ENCODE data around the gene HOXA13.
A peak's percentile ranks its signal among the peaks of the same experiment; 100 is the strongest.

The HOXA13 gene

DNA sequence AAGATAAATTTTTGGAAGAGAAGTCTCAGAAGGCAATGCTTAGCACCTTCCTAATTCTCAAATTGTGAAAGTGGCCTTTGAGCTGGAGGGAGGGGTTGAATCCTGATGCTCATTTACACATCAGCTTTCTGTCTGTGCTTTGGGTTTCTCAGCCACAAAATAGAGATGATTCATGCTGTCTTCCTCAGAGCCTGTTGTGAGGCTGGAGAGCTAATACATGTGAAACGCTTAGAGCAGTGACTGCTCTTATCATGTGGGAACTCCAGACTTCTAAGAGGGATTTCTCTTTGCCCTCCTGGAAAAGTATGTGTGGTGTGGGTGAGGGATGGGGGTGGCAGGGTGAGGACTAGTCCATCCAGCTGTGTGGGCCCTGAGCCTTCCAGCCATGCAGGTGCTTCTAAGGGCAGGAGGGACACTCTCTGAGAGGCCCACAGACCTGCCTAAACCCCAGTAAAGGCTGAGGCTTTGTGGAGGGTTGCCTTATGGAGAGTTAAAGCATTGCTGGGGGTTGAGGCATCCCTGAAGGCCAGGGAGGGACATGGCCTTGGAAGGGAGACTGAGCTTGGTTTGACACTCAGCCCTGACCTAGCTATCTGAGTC is 37.9 kb upstream of the HOXA13 start:
- no peak for DNase-seq (ENCODE audit: low spot score)

DNA sequence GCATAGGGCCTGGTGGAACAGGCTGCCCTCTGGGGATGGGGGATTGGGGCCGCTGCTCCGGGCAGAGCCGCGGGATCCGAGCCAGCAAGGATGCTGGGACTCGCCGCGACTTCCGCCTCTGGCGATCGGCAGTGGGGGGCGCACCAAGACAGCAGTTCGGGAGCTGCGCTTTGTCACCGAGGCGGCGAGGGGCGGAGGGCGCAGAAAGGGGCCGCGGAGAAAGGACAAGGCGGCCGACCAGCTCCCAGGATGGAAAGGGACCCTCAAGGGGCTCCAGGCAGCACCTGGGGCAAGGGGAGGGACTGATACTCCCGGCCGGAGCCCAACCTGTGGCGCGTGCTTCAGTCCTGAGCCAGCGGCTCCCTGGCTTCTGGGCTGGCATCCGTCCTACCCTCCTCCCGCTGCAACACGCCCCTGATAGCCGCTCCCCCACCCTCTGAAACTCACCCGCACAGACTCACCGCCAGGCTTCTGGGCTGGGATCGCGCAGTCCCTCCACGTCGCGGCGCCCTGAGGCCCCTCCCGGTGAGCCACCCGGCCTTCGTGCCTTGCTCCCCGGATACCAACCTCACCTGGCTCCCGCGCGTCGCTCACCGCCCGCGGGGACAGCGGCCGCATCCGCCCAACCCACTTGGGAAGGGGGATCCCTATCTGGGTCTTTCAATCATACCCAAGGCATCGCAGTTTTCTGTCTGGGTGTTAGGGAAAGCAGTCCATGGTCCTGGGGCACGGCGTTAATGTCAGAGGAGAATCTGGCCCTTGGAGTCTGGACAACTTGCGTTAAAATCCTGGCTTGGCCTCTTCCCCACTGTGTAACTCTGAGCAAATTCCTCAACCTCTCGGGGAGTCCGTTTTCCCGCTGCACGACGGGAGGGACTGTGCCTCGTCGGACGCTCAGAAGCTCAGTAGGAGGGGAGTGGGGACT is 35.8 kb upstream of the HOXA13 start:
- DNase-seq (ENCODE audit: low spot score) = no peak

DNA sequence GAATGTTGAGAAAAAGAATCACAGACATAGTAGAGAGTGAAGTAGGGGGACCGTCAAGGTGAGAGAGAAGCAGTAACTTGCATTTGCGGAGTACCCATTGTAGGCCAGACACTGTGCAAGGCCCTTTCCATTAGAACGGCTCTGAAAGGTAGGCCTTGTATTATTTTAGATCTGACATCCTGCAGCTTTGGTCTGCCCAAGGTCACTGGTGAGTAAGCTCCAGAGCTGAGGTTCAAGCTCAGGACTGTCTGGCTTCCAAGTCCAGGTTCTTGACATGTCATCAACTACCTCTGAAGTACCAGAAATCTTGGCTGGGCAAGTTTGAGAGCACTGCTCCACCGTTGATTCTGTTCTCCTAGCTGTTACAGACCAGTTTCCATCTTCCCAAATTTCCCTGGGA is 29.6 kb upstream of the HOXA13 start:
- DNase-seq (ENCODE audit: low spot score) = no peak

DNA sequence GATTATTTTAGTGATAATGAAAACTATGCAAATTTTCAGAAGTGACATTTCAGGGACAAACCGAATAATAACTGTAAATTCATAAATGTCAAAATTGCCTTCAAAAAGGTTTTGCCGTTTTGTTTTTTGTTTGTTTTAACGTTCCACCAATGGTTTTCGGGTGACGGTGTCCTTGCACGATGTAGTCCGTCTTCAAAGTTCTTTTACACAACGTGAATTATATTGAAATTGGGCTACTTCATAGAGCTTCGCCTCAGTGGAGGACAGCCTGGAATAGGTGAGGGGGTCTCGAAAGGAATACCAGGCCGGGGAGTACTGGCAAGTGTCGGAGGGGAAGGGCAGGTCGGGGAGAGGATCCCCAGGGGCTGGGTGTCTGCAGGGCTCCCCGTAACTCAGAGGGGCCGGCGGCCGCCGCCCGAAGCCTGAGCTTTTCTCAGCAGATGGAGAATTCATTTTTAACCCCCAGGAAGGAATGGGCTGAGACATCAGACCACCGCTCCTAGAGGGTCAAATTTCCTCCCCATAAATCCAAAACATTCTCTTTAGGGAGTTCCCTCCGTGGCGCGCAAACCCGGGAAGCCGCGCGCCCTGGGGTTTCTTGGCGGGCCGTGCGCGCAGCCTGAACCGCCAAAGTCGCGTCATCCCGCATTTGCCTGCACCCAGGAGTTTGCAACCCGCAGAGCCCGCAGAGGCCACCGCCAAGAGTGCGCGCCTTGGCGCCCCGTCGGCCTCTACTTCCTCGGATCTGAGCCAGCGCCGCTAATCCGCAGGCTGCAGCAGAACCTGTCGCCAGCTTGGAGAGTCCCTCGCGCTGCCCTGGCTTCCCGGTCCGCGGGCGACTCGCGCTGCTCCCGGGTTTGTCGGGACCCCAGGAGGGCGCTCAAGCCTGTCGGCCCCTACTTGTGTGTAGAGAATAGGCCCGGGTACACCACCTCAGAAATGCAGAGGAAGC is 25.4 kb upstream of the HOXA13 start:
- no peak for DNase-seq (ENCODE audit: low spot score)

DNA sequence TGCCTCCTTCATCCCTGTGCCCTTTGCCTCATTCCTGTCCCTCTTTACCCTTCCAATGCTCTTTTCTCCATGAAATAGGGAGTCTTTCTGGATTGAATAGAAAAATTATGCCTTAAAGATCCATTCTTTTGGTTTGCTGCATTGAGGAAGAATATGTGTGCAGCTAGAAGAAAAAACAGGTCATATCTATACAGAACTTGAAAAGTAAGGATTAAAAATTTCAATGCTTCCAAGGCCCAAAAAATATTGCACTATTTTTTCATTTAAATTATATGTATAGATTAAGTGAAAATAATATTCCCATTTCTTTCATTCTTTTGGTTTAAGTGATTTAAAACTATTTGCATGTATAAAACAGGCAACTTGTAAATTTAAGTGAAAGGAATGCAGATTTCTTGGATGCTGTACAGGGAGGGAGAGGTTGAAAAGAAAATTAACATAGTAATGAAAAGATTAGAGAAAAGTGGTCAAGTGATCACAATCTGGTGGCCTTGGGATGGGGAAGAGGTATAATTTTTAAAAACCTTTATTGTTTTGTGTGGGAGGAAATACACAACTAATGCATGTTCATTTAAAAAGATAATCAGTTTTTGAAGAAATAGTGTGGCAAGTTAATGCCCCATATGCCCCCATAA is 24.2 kb upstream of the HOXA13 start:
- no peak for DNase-seq (ENCODE audit: low spot score)

DNA sequence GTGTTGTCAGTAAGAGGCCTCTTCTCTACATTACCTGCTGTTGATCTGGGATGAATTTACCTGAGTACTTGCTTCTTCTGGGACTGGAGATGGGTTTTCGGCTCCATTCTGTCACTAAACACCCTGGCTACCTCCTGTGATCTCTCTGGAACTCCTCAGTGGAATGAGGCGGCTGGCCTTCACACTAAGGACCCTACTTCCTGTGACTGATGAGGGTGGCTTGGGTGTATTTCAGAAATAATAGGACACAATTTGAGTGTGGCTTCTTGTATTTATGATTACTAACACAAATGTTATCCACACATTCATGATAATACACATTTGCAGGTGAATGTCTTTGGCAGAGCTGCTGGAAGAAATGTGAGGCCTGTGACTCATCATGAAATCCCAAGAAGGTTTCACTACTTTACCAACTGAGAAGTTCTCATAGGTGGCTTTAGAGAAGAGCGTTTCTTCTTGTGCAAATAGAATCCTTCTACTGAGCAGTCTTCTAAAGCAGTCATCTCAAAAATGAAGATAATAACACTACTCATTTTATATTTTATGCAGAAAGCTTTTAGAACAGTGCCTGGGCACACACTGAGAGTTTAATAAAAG is 21.4 kb upstream of the HOXA13 start:
- no peak for DNase-seq (ENCODE audit: low spot score)

DNA sequence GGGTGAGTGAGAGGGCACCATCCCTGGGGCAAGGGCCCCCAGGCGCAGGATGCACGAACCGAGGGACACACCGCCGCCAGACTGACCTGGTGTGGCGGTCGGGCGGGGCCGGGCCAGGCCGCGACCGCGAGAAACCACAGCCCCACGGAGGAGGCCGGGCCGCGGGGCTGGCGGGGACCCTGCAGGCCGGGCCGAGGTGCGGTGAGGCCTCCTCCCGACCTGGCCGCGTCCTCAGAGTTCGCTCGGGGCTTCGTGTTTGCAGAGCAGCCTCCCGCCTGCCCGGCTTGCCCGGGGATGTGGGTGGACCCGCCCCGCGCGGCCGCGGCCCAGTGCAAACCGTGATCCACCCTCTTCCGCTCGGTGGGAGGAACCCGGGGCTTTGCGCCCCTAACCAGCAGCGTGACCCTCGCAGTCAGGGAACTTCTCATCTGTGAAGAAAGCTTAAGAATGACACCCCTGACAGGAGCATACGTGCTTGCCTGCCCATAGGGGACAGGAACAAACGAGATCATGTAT is 20.6 kb upstream of the HOXA13 start:
- no peak for DNase-seq (ENCODE audit: low spot score)

DNA sequence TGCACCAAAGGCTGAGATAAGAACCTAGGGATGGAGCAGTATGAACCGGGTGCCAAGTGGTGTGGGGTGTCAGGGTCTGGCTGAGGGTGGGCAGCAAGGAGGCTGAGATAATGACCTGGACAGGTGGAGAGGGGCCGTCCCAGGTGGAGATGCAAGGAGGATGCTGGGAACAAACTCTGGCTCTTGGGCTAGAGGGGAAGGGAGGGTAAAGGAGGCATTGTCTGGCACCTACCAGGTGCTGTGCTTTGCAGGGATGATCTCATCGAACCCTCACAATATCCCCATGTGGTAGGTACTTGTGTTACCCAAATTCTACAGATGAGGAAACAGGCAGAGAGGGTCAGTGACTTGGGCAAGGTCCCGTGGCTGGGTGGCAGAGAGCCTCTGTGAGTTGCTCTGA is 19.9 kb upstream of the HOXA13 start:
- DNase-seq (ENCODE audit: low spot score) = no peak

DNA sequence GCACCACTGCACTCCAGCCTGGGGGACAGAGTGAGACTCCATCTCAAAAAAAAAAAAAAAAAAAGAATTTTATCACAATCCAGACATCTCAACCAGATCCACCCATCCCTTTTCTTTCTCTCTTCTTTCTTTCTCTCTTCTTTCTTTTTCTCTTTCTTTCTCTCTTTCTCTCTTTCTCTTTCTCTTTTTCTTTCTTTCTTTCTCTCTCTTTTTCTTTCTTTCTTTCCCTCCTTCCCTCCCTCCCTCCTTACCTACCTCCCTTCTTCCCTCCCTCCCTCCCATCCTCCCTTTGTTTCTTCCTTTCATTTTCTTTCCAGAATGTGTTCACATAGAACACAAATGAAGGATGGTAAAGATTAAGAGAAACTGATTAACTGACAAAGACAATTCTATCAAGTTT is 18.1 kb upstream of the HOXA13 start:
- no peak for DNase-seq (ENCODE audit: low spot score)

DNA sequence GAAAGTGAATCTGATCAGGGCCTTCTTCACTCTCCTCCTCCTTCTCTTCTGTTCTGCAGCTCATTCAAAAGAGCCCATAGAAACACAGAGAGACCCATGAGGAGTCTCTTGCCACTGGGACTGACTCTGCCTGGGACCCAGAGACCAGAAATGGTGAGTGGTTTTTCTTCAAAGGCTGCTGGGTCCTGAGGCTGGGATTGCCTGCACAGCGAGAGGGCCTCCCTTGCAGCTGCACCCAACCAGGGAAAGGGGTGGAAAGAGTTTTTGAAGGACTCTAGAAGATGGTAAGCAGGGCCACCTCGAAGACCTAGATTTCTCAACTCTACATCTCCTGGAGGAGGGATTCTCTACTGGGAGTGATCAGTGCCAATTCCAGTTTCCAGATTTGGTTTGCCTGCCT is 15.5 kb upstream of the HOXA13 start:
- no peak for DNase-seq (ENCODE audit: low spot score)

DNA sequence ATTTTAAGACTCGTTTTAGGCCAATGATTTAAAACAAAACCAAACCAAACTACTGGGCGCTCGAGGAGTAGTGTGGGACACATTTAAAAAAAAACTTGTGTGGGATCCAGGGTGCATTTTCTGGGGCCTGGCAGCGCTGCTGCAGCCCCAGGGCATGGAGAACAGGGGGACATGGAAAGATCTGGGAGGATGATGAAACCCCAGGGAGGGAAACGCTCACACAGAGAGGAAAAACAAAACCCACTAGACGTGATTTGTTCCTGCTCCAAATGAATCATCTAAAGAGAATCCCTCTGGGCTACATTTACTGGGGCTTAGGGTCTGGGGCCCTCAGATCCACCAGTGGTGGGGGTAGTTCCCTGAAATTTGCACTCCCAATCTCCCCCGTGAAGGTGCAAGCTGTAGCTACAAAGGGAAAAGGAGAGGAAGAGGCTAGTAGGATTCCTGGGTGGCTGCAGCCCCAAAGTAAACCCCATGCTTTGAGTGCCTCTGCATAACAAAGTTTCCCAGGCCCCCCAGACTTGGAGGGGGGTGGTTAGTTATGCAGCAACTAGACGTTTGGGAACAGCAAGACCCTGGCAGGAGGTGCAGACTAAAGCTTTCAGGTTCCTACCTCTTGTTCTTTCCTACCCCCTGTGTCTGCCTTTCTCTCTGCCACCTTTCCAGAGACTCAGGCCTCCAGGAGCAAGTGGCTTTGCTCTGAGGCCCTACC is 14.5 kb upstream of the HOXA13 start:
- no peak for DNase-seq (ENCODE audit: low spot score)

DNA sequence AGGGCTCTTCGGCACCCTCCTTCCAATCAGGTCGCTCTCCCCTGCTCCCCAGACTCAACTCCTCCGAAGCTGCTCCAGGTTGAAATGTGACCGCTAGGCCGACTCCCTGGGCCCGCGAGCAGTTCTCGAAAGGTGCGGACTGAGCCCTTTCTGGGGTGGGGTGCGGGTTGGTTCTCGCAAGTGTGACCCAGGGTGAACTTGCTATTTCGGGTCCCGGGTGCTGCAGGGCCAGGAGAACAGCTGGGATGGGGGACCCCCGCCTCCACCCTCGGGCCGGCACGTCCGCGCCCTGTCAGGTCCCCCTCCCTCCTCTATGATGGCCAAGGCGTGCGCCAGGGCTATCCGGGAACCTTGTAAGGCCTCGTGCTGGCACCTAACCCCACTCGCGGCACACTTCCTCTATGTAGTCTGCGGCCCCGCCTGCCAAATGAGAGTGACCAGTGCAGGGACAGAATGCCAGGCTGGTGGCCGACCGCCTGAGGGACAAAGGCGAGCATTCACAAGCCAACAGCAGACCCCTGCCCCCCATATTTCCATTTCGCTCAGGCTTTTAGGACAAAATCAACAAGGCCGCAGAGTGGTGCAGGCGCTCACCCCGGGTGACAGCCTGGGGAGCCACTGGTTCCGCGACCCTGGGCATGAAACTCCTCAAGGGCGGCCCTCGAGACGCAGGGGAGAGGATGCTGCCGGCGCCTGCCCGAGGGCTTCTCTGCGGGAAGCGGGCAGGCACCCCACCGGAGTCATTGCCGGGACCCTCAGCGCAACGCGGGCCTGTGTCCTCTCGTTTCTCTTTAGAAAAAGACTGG is 13.7 kb upstream of the HOXA13 start:
- DNase-seq (ENCODE audit: low spot score) = no peak

DNA sequence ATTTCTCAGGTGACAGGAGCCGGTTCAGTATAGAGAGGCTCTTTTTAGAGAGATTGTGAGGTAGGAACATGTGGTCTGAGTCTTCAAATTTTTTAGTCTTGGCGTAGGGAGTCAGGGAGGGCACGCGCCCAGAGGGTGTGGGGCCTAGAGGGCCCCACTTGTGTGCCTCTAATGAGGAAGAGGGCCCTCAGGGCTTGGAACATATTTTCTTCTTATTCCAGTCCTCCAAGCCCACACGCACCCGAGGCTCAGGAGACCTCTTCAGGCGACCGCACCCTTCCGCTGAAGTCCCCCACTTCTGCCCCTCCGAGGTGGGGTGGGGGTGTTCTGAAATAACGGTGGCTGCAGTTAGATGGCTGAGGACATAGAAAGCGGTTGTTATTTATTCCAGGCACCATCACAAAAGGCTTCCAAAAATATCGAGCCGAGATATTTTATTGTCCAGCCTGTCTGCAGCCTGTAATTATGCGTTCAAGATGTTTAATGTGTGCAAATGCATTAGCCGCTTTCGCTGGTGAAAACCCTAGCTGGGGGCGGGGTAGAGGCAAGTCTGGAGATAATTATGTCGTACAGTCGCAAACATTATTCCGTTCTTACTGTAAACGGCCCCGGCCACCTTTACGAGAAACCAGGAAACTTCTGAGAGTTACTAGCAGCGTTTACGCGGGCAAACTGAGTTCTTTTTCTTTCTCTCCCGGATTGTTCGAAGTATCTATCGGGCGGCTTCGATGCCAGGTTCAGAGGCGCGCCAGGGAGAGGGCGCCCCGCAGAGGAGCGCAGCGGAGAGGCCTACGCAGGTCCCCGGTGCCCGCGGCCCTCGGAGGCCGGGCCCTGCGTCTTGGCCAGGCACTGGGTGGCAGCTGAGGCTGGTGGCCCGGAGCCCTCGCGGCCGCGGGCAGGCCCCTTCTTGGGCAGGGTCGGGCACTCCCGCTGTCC is 12.9 kb upstream of the HOXA13 start:
- no peak for DNase-seq (ENCODE audit: low spot score)

DNA sequence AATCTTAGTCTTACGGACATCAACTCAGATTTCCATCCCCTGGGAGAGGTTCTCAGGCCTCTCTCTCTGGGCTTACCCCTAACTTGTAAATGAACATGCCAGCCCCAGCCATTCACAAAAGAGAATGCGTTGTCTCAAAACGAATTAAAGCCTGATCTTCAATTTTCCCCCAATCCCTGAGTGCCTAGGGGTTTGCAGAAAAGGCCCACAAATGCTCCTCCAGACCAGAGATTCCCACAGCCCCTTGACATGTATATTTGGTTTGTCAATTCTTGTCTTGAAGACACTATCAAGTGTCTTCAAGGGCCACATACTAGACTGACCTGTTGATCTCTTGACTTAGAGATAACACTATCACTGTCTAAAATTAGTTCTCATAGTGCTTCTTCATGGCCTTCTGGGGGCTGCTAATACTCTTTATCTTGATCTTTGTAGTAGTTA is 11.9 kb upstream of the HOXA13 start:
- DNase-seq (ENCODE audit: low spot score) = no peak

DNA sequence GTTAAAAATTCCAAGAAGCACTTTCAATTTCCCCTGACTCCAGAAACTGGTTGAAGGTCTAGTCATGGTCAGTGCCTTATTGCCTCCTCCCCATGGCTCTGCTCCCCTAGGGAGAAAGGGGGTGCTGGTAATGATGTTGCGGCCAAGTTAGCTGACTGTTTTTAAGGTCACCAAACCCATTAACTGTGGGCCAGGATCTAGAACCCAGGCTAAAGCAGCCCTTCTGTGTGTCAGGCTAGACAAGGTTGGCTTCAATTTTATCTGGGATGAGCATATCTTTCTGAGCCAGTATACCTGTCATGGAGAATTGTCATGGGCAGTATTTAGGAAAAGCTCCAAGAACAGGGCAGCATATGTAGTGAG is 11.2 kb upstream of the HOXA13 start:
- DNase-seq (ENCODE audit: low spot score) = no peak

DNA sequence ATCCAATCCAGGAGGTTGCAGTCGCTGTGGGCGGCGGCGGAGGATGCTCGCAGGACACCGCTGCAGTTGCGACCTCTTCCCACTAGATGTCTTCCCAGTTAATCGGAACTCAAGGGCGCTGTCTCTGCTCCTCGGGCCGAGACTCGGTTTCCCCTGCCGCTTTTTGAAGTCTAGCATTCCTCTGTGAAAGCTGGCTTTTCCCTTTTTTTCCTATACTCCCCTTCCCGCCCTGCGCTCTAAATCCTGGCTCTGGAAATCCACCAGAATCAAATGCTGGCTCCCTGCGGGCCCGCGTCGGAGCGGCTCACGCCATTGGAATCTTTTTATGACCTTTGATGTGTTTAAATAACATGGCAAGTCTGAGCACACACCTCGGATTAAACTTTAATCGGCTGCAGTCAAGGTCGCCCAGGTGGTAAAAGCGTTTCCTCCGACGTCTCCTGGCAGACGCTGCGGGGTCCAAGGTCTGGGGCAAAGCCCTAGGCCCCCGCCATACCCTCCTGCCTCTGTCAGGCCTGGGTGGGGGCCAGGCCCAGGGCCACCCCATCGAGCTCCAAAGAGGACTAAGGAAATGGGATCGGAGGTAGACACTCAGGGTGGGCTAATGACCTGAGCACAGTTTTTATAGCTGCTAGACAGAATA is 10.7 kb upstream of the HOXA13 start:
- peak; percentile 55 for DNase-seq (ENCODE audit: low spot score)

DNA sequence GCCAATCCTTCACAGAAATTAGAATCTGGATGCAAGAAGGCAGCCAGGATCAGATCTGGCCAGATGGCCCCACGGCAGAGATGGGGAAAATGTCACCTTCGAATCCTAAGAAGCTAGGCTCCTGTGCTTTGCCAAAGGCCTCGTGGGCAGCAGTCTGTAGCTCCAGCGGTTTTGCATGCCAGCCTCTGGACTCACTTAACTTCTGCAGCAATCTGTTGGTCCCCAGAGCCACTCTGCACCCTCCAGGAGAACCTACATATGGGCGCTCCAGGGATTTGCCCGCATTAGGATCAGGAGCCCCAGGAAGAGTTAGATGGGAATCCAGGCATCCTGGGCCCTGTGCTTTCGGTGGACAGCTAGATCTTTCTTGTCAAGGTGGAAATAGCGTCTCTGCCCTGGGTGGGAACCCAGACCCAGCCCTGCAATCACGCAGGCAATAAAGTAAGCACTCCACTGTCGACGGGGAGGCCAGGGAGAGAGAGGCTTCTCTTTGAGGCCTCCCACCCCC is 10.1 kb upstream of the HOXA13 start:
- DNase-seq (ENCODE audit: low spot score) = no peak

DNA sequence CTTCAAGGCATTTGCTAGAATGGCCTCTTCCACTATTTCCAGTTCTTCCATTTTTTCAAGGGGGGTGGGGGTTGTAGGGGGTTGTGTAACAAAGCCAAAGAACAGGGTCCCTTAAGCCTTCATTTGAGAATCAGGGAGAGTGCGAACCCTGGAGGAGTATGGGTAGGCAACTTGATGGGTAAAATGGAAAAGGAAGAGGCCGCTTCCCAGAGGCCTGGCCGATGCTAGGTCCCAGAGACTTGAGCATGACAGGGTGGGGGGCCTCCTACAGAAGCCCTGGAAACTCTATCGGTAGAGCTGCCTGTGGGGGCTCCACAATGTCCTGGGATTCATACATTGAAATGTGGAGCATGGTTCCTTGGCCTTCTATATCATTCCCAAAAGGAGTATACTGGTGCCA is 9.1 kb upstream of the HOXA13 start:
- DNase-seq (ENCODE audit: low spot score) = no peak

All from kidney capillary endothelial cell (primary cell).